ENCODE data around the gene TOX2. TPM values are rescaled to one million over a fixed set of nuclear protein-coding genes. Genes with fewer than 3 reads are reported as not detected.

Gene TOX2
- polyA plus RNA-seq, 1 donor, result 4.7 TPM

- no peak overlapping the region for H3K4me3 ChIP-seq (ENCODE audit: low read length)
- H3K9me3 ChIP-seq (ENCODE audit: control insufficient read depth, low read depth, low read length), result no peaks in the 10 kb centered on the region
- H3K36me3 ChIP-seq (ENCODE audit: control insufficient read depth, insufficient read depth, low read length), result no peaks in the 10 kb centered on the region
- no peaks in the 10 kb centered on the region for H3K27me3 ChIP-seq (ENCODE audit: control insufficient read depth, insufficient read depth, low read length)
- WGBS (ENCODE audit: insufficient coverage, low lambda C conversion rate), result no CpG with 5 or more reads among the region's 1 CpG
- H3K4me1 ChIP-seq (ENCODE audit: control insufficient read depth, insufficient read depth, low read length), result peaks cover 2% of the 10 kb centered on the region
- DNase-seq, result no peak
- no peak overlapping the region for H3K27ac ChIP-seq (ENCODE audit: low read length)
These were observed 72.4 kb downstream of the TOX2 start for GRCh38 chr20:43987018-43987417.

- peaks cover 2% of the 10 kb centered on the region for H3K4me1 ChIP-seq (ENCODE audit: control insufficient read depth, insufficient read depth, low read length)
- H3K36me3 ChIP-seq (ENCODE audit: control insufficient read depth, insufficient read depth, low read length), result no peaks in the 10 kb centered on the region
- H3K4me3 ChIP-seq (ENCODE audit: low read length), result no peak overlapping the region
- H3K9me3 ChIP-seq (ENCODE audit: control insufficient read depth, low read depth, low read length), result no peaks in the 10 kb centered on the region
- no peak overlapping the region for H3K27ac ChIP-seq (ENCODE audit: low read length)
- H3K27me3 ChIP-seq (ENCODE audit: control insufficient read depth, insufficient read depth, low read length), result no peaks in the 10 kb centered on the region
- no peak for DNase-seq
- WGBS (ENCODE audit: insufficient coverage, low lambda C conversion rate), result 60% methylated on average over 1 of the region's 4 CpGs
These were observed 72.9 kb downstream of the TOX2 start for GRCh38 chr20:43987531-43987930.

GRCh38 chr20:43988451-43988850, 73.8 kb downstream of the TOX2 start:
- no peak overlapping the region for H3K27ac ChIP-seq (ENCODE audit: low read length)
- peaks cover 2% of the 10 kb centered on the region for H3K4me1 ChIP-seq (ENCODE audit: control insufficient read depth, insufficient read depth, low read length)
- H3K4me3 ChIP-seq (ENCODE audit: low read length), result no peak overlapping the region
- no peaks in the 10 kb centered on the region for H3K27me3 ChIP-seq (ENCODE audit: control insufficient read depth, insufficient read depth, low read length)
- H3K36me3 ChIP-seq (ENCODE audit: control insufficient read depth, insufficient read depth, low read length), result no peaks in the 10 kb centered on the region
- no CpG with 5 or more reads among the region's 2 CpGs for WGBS (ENCODE audit: insufficient coverage, low lambda C conversion rate)
- H3K9me3 ChIP-seq (ENCODE audit: control insufficient read depth, low read depth, low read length), result no peaks in the 10 kb centered on the region
- DNase-seq, result no peak

GRCh38 chr20:43988867-43989266, 74.2 kb downstream of the TOX2 start:
- no peaks in the 10 kb centered on the region for H3K36me3 ChIP-seq (ENCODE audit: control insufficient read depth, insufficient read depth, low read length)
- DNase-seq, result no peak
- peaks cover 2% of the 10 kb centered on the region for H3K4me1 ChIP-seq (ENCODE audit: control insufficient read depth, insufficient read depth, low read length)
- H3K9me3 ChIP-seq (ENCODE audit: control insufficient read depth, low read depth, low read length), result no peaks in the 10 kb centered on the region
- no peak overlapping the region for H3K27ac ChIP-seq (ENCODE audit: low read length)
- no peaks in the 10 kb centered on the region for H3K27me3 ChIP-seq (ENCODE audit: control insufficient read depth, insufficient read depth, low read length)
- WGBS (ENCODE audit: insufficient coverage, low lambda C conversion rate), result no CpG with 5 or more reads among the region's 1 CpG
- no peak overlapping the region for H3K4me3 ChIP-seq (ENCODE audit: low read length)

GRCh38 chr20:43991261-43991660, 76.6 kb downstream of the TOX2 start:
- Histone ChIP-seq H3K4me3 (ENCODE audit: low read length) (no peak overlapping the region), H3K27ac (ENCODE audit: low read length) (no peak overlapping the region), H3K4me1 (ENCODE audit: control insufficient read depth, insufficient read depth, low read length) (no peaks in the 10 kb centered on the region), H3K36me3 (ENCODE audit: control insufficient read depth, insufficient read depth, low read length) (no peaks in the 10 kb centered on the region), H3K9me3 (ENCODE audit: control insufficient read depth, low read depth, low read length) (no peaks in the 10 kb centered on the region), H3K27me3 (ENCODE audit: control insufficient read depth, insufficient read depth, low read length) (no peaks in the 10 kb centered on the region)
- DNase-seq, result no peak
- WGBS (ENCODE audit: insufficient coverage, low lambda C conversion rate), result no CpG with 5 or more reads among the region's 5 CpGs

- Histone ChIP-seq H3K27me3 (ENCODE audit: control insufficient read depth, insufficient read depth, low read length) (no peaks in the 10 kb centered on the region), H3K4me3 (ENCODE audit: low read length) (no peak overlapping the region), H3K4me1 (ENCODE audit: control insufficient read depth, insufficient read depth, low read length) (no peaks in the 10 kb centered on the region), H3K36me3 (ENCODE audit: control insufficient read depth, insufficient read depth, low read length) (no peaks in the 10 kb centered on the region), H3K27ac (ENCODE audit: low read length) (no peak overlapping the region), H3K9me3 (ENCODE audit: control insufficient read depth, low read depth, low read length) (no peaks in the 10 kb centered on the region)
- no peak for DNase-seq
- WGBS (ENCODE audit: insufficient coverage, low lambda C conversion rate), result no CpG with 5 or more reads among the region's 11 CpGs
These were observed 77.3 kb downstream of the TOX2 start for GRCh38 chr20:43991982-43992381.

- no peak for DNase-seq
- Histone ChIP-seq H3K36me3 (ENCODE audit: control insufficient read depth, insufficient read depth, low read length) (no peaks in the 10 kb centered on the region), H3K4me1 (ENCODE audit: control insufficient read depth, insufficient read depth, low read length) (no peaks in the 10 kb centered on the region), H3K27me3 (ENCODE audit: control insufficient read depth, insufficient read depth, low read length) (no peaks in the 10 kb centered on the region), H3K9me3 (ENCODE audit: control insufficient read depth, low read depth, low read length) (no peaks in the 10 kb centered on the region), H3K4me3 (ENCODE audit: low read length) (no peak overlapping the region), H3K27ac (ENCODE audit: low read length) (no peak overlapping the region)
- 80% methylated on average over 1 of the region's 10 CpGs for WGBS (ENCODE audit: insufficient coverage, low lambda C conversion rate)
These were observed 78.2 kb downstream of the TOX2 start for GRCh38 chr20:43992885-43993284.

GRCh38 chr20:43993560-43993959, 78.9 kb downstream of the TOX2 start:
- no peaks in the 10 kb centered on the region for H3K4me1 ChIP-seq (ENCODE audit: control insufficient read depth, insufficient read depth, low read length)
- no CpG with 5 or more reads among the region's 4 CpGs for WGBS (ENCODE audit: insufficient coverage, low lambda C conversion rate)
- no peak for DNase-seq
- no peak overlapping the region for H3K27ac ChIP-seq (ENCODE audit: low read length)
- no peaks in the 10 kb centered on the region for H3K27me3 ChIP-seq (ENCODE audit: control insufficient read depth, insufficient read depth, low read length)
- no peak overlapping the region for H3K4me3 ChIP-seq (ENCODE audit: low read length)
- H3K36me3 ChIP-seq (ENCODE audit: control insufficient read depth, insufficient read depth, low read length), result no peaks in the 10 kb centered on the region
- no peaks in the 10 kb centered on the region for H3K9me3 ChIP-seq (ENCODE audit: control insufficient read depth, low read depth, low read length)

- H3K27me3 ChIP-seq (ENCODE audit: control insufficient read depth, insufficient read depth, low read length), result no peaks in the 10 kb centered on the region
- no peaks in the 10 kb centered on the region for H3K4me1 ChIP-seq (ENCODE audit: control insufficient read depth, insufficient read depth, low read length)
- no peak for DNase-seq
- H3K9me3 ChIP-seq (ENCODE audit: control insufficient read depth, low read depth, low read length), result no peaks in the 10 kb centered on the region
- WGBS (ENCODE audit: insufficient coverage, low lambda C conversion rate), result 20% methylated on average over 1 of the region's 11 CpGs
- H3K36me3 ChIP-seq (ENCODE audit: control insufficient read depth, insufficient read depth, low read length), result no peaks in the 10 kb centered on the region
- H3K27ac ChIP-seq (ENCODE audit: low read length), result no peak overlapping the region
- H3K4me3 ChIP-seq (ENCODE audit: low read length), result no peak overlapping the region
These were observed 79.9 kb downstream of the TOX2 start for GRCh38 chr20:43994486-43995100.

GRCh38 chr20:43995645-43996044, 81.0 kb downstream of the TOX2 start:
- no peak for DNase-seq
- Histone ChIP-seq H3K9me3 (ENCODE audit: control insufficient read depth, low read depth, low read length) (no peaks in the 10 kb centered on the region), H3K27ac (ENCODE audit: low read length) (no peak overlapping the region), H3K36me3 (ENCODE audit: control insufficient read depth, insufficient read depth, low read length) (no peaks in the 10 kb centered on the region), H3K4me3 (ENCODE audit: low read length) (no peak overlapping the region), H3K27me3 (ENCODE audit: control insufficient read depth, insufficient read depth, low read length) (no peaks in the 10 kb centered on the region), H3K4me1 (ENCODE audit: control insufficient read depth, insufficient read depth, low read length) (no peaks in the 10 kb centered on the region)

- WGBS (ENCODE audit: insufficient coverage, low lambda C conversion rate), result 60% methylated on average over 1 of the region's 7 CpGs
- no peak for DNase-seq
- Histone ChIP-seq H3K27ac (ENCODE audit: low read length) (no peak overlapping the region), H3K4me3 (ENCODE audit: low read length) (no peak overlapping the region), H3K4me1 (ENCODE audit: control insufficient read depth, insufficient read depth, low read length) (no peaks in the 10 kb centered on the region), H3K27me3 (ENCODE audit: control insufficient read depth, insufficient read depth, low read length) (no peaks in the 10 kb centered on the region), H3K36me3 (ENCODE audit: control insufficient read depth, insufficient read depth, low read length) (no peaks in the 10 kb centered on the region), H3K9me3 (ENCODE audit: control insufficient read depth, low read depth, low read length) (no peaks in the 10 kb centered on the region)
These were observed 81.7 kb downstream of the TOX2 start for GRCh38 chr20:43996240-43996930.

Data from large intestine (tissue), 3 donors.